Right cardiac atrium (tissue), 5 donors: ENCODE data around the gene NARF. TPM values are rescaled to one million over a fixed set of nuclear protein-coding genes. Genes with fewer than 3 reads are reported as not detected.

Experiments used
- ATAC-seq, 2 donors: fragments of 200-7000 bp; cut with Tn5 transposase; one replicate each; pipeline versions ENCODE4 v1.8.0 to v1.9.1; 2020; ENCODE audit warnings: moderate library complexity in 2 of 2, mild to moderate bottlenecking in 1 of 2
- DNase-seq, 3 donors: peaks; one replicate each; pipeline ENCODE4 v3.0.0-alpha.2; 2020
- H3K27ac ChIP-seq: one replicate; pipeline ENCODE4 v1.5.1; 2013; ENCODE audit warnings: mild to moderate bottlenecking, low read length, control low read depth, moderate library complexity
- H3K27me3 ChIP-seq: one replicate; pipeline ENCODE4 v1.6.1; 2013; ENCODE audit not compliant: control insufficient read depth, insufficient read depth
- H3K4me1 ChIP-seq: one replicate; pipeline ENCODE4 v1.6.1; 2013; ENCODE audit warnings: low read length; ENCODE audit not compliant: control insufficient read depth, insufficient read depth
- H3K4me3 ChIP-seq: one replicate; pipeline ENCODE4 v1.5.1; 2013; ENCODE audit warnings: low read length, control low read depth
- H3K9me3 ChIP-seq: one replicate; pipeline ENCODE4 v1.6.1; 2013; ENCODE audit warnings: low read length; ENCODE audit not compliant: control insufficient read depth
- WGBS: extraction: QIAGEN DNeasy Blood & Tissue Kit; methylation state at CpG from one replicate; pipeline ENCODE4 v1.1.7; 2013; 5-methylcytosine and 5-hydroxymethylcytosine counted together
- intact Hi-C, 4 donors: fragments of 100-400 bp; cut with DNase I; formaldehyde crosslinking; loops; one replicate each; pipeline versions ENCODE4 v1.11.0 to v1.14.0; 2022 to 2023
- polyA plus RNA-seq: library from polyadenylated mRNA; stranded (reverse); fragments of 200-250 nt; gene quantifications from one replicate; pipeline ENCODE4 v1.2.3, GENCODE V29; 2013
- total RNA-seq, 4 donors: library from RNA; stranded (reverse); fragmentation: NEBNext Ultra II Directional; extraction: Animal tissue kit (Norgen Biotek cat#: 25700); gene quantifications; one replicate each; pipeline ENCODE4 v1.2.1, GENCODE V29; 2021
- donor health status: healthy with polysubstance abuse.
- donor health status: DM: no; HTN: yes; CAD: no.
- donor health status: DM: no; HTN: no; CAD: no.
- donor health status: DM: no; HTN: yes; CAD: no; lungs with severe emphysema.
- donor health status: DM: yes; HTN: yes; CAD: no.

The NARF gene
- total and polyA plus RNA-seq, 5 donors = 67.4 to 99.6 (median 79.1) TPM

DNA sequence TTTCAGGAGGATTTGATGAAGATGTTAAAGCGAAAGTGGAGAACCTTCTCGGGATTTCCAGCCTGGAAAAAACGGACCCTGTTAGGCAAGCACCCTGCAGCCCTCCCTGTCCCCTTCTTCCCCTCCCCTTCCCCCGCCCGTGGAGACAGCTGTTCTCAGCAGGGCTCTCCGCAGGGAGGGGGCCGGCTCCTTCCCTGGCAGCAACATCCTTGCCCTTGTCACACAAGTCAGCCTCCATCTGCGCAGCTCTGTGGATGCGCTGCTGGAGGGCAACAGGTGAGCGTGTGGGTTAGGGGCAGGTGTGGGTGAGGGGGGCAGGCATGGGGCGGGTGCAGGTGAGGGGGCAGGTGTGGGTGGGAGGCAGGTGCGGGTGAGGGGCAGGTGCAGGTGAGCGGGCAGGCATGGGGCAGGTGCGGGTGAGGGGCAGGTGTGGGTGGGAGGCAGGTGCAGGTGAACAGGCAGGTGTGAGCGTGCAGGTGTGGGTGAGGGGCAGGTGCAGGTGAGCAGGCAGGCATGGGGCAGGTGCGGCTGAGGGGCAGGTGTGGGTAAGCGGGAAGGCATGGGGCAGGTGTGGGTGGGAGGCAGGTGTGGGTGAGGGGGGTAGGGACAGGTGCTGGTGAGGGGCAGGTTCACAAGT lies 17.4 kb upstream of the NARF start:
- Histone ChIP-seq H3K27ac (no peak overlapping the region), H3K27me3 (no peaks in the 10 kb centered on the region), H3K9me3 (no peaks in the 10 kb centered on the region), H3K4me3 (no peak overlapping the region), H3K4me1 (no peaks in the 10 kb centered on the region)
- DNase-seq (peak; percentile 46 to 80 (median 79)), ATAC-seq (peak in 1 of 2 donors; percentile 3)
- 65% methylated on average over 17 of the region's 17 CpGs for WGBS
- intact Hi-C loops = no loop called here

DNA sequence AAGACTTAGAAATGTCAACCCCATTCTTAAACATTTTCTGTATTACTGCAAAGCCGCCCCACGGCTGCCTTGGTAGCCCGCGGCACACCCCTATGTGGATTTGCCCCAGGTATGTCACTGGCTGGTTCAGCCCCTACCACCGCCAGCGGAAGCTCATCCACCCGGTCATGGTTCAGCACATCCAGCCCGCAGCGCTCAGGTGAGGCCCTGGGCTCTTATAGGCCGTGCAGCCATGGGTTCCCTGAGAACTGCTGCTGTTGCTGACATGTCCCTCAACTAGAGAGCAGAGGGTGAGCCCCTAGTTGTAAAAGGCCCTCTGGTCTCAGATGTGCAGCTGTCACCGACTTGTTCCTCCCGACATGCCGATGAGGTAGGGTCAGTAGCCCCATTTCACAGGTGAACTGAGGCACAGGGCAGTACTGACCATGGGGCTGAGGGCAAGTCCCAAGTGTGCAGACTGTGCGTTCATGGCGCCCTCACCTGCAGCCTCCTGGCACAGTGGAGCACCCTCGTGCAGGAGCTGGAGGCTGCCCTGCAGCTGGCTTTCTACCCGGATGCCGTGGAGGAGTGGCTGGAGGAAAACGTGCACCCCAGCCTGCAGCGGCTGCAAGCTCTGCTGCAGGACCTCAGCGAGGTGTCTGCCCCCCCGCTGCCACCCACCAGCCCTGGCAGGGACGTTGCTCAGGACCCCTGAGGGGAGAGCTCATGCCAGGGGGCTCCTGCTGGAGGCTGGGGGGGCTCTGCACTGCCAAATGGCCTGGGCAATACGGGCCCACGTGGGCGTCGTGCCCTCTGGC lies 16.7 kb upstream of the NARF start:
- H3K4me1 ChIP-seq = no peaks in the 10 kb centered on the region
- intact Hi-C loops = no loop called here
- H3K4me3 ChIP-seq = no peak overlapping the region
- ATAC-seq = no peak
- H3K27ac ChIP-seq = no peak overlapping the region
- DNase-seq = peak in 1 of 3 donors; percentile 43
- no peaks in the 10 kb centered on the region for H3K9me3 ChIP-seq
- WGBS = 86% methylated on average over 27 of the region's 27 CpGs
- H3K27me3 ChIP-seq = no peaks in the 10 kb centered on the region

DNA sequence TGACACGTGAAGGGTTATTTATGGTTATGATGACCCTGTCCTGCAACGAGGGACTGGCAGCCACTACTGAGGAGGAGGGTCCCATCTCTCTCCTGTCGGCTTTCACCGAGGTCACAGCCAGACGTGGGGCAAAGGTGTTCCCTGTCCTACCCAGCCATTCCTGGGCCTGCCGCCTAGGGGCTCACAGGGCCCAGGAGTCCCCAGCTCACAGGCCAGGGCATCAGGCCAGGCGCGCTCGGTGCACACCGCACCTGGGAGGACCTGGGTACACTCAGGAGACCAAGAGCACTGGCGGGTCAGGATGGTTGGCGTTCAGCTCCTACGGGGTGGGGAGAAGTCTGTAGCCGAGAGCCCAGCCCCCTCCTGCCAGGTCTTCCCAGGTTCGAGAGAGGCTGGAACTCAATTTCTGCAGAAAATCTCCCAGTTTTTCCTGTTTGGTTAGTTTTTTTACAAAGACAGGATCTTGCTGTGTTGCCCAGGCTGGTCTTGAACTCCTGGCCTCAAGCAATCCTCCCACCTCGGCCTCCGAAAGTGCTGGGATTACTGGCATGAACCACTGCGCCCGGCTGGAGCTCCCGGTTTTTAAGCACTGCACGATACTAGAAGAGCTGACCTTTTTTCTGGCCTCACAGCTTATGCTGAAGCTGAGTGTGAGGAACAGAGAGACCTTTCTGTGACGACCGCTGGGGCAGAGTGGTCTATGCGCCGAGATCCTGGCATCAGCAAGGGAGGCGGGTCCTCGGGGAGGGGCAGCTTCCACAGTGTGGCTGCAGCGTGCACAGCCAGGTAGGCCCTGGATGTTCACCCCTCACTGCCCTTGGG lies 15.7 kb upstream of the NARF start:
- 86% methylated on average over 28 of the region's 28 CpGs for WGBS
- Histone ChIP-seq H3K9me3 (no peaks in the 10 kb centered on the region), H3K4me3 (no peak overlapping the region), H3K4me1 (no peaks in the 10 kb centered on the region), H3K27me3 (no peaks in the 10 kb centered on the region), H3K27ac (no peak overlapping the region)
- DNase-seq (peak in 1 of 3 donors; percentile 38), ATAC-seq (no peak)
- intact Hi-C loops = no loop called here

DNA sequence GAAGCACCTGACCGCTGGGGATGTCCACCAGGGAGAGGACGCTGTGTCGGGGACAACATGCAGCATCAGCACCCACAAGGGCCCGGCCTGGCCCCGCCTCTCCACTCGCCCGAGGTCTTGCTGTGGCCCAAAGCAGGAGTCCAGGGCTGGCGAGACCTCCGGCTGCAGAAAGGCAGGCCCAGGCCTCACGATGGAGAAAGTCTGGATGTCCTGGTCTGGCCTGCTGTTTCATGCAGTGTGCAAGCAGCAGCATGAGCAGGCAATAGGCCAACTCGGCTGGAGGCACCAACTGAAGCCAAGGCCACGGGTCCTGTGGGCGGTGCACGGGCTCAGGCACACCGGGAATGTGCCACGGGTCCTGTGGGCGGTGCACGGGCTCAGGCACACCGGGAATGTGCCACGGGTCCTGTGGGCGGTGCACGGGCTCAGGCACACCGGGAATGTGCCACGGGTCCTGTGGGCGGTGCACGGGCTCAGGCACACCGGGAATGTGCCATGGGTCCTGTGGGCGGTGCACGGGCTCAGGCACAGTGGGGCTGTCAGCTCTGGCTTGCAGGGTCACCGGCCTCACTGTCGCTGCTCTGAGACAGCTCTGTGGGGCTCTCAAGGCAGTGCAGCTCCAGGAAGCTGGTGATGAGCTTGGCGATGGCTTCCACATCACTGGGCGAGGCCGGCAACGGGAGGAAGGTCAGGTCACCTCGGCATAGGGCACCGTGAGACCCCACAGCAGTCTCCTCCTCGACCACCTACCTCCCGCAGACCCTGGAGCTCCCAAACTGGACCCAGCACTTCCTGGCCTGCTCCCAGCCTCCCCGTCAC lies 14.9 kb upstream of the NARF start:
- ATAC-seq (no peak), DNase-seq (peak in 2 of 3 donors; percentile 27 to 60)
- H3K27me3 ChIP-seq = no peaks in the 10 kb centered on the region
- intact Hi-C loops = no loop called here
- no peaks in the 10 kb centered on the region for H3K9me3 ChIP-seq
- WGBS = 85% methylated on average over 36 of the region's 40 CpGs
- no peaks in the 10 kb centered on the region for H3K4me1 ChIP-seq
- no peak overlapping the region for H3K27ac ChIP-seq
- H3K4me3 ChIP-seq = no peak overlapping the region

DNA sequence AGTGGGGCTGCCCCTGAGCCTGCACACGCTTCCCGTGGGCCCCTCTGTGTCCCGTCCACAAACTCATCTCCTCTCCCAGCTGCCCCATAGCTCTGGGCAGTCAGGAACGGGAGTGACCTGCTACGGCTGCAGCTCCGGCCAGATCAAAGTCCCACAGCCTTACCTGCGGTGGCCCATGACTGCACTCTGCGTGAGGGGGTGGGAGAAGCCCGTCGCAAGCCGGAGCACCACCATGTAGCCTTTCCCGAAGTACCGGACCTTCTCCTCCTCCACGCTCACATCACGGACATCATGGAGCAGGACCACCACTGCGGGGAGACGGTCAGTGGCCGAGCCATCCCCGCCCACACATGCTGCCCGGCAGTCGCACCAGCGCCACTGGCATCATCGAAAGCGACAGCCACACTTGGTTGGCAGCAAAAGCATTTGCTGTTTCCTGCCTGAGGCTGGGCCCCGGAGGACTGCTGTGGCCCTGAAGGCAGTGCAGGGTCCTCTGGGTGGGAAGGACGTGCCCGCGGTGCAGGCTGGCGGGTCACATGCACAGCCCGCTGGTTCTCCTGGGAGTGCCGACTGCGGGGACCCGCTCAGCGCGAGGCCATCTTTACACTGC lies 14.2 kb upstream of the NARF start:
- Histone ChIP-seq H3K27ac (no peak overlapping the region), H3K4me3 (no peak overlapping the region), H3K27me3 (no peaks in the 10 kb centered on the region), H3K4me1 (no peaks in the 10 kb centered on the region), H3K9me3 (no peaks in the 10 kb centered on the region)
- ATAC-seq (no peak), DNase-seq (peak in 1 of 3 donors; percentile 42)
- WGBS = 93% methylated on average over 35 of the region's 35 CpGs
- intact Hi-C loops = no loop called here

DNA sequence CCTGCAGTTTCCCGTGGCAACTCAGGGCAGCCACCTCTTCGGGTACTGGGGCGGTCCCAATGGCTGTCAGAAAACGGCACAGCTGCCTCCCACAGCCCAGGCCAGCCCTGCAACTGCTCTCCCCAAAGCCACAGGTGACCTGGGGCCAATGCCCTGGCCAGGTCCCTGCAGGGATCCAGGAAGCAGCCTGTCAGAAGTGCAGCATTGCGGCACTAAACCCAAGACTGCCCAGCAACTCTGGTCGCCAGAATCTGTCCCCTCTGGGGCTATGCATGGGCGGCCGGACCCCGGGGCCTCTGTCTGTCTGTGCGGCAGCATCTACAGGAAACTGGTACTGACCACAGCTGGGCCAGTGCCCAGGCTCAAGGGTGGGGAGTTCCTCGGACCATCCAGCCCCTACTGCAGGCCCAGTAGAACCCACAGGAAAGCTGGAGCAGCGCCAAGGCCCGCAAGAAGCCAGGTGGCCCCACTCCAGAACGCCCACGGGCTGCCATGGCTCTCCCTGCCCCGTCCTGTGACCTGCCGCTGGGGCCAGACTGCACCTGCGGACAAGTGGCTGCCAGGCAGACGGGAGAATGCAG lies 13.5 kb upstream of the NARF start:
- intact Hi-C loops = no loop called here
- no peaks in the 10 kb centered on the region for H3K9me3 ChIP-seq
- ATAC-seq = no peak
- H3K4me3 ChIP-seq = no peak overlapping the region
- 63% methylated on average over 19 of the region's 19 CpGs for WGBS
- H3K27me3 ChIP-seq = no peaks in the 10 kb centered on the region
- no peaks in the 10 kb centered on the region for H3K4me1 ChIP-seq
- H3K27ac ChIP-seq = no peak overlapping the region
- DNase-seq = peak; percentile 37 to 79 (median 72)

DNA sequence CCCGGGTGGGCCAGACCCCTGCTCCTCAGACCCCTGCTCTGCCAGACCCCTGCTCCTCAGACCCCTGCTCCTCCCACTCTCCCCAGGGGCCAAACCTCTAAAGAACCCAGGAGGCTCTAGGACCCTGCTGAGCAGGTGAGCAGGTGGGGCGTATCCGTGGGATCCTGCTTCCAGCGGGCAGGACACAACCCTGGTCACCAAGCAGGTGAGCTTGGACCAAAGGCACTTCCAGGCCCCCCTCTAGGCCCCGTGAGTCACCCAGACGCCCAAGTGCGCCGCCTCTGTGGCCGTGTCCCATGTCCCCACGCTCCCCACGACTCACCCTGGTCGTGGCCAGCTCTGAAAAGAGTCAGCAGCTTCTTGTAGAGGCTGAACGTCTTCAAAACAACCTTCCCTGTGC lies 13.0 kb upstream of the NARF start:
- Histone ChIP-seq H3K27me3 (no peaks in the 10 kb centered on the region), H3K4me1 (no peaks in the 10 kb centered on the region), H3K4me3 (no peak overlapping the region), H3K27ac (no peak overlapping the region), H3K9me3 (no peaks in the 10 kb centered on the region)
- ATAC-seq = no peak
- intact Hi-C loops = no loop called here
- DNase-seq = peak in 1 of 3 donors; percentile 50
- WGBS = 83% methylated on average over 13 of the region's 13 CpGs

DNA sequence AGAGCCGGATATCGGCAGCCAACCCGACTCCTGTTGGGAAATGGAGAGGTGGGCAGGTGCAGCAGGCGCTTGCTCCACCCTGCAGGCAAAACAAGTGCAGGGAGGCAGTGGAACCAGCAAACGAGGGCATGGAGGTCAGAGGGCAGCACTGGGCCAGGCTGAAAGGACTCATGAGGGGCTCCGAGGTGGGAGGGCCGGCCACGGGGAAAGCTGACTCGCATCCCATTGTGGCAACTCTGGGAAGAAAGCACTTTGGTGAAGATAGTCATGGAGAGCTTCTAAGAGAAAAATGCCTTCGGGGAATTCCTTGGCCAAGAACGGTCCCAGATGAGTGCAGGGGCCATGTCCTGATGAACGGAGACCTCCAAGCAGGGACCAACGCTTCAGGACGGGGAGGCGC lies 12.4 kb upstream of the NARF start:
- Histone ChIP-seq H3K9me3 (no peaks in the 10 kb centered on the region), H3K27ac (no peak overlapping the region), H3K27me3 (no peaks in the 10 kb centered on the region), H3K4me3 (no peak overlapping the region), H3K4me1 (no peaks in the 10 kb centered on the region)
- WGBS = 86% methylated on average over 15 of the region's 15 CpGs
- intact Hi-C loops = no loop called here
- peak in 1 of 3 donors; percentile 52 for DNase-seq
- no peak for ATAC-seq

DNA sequence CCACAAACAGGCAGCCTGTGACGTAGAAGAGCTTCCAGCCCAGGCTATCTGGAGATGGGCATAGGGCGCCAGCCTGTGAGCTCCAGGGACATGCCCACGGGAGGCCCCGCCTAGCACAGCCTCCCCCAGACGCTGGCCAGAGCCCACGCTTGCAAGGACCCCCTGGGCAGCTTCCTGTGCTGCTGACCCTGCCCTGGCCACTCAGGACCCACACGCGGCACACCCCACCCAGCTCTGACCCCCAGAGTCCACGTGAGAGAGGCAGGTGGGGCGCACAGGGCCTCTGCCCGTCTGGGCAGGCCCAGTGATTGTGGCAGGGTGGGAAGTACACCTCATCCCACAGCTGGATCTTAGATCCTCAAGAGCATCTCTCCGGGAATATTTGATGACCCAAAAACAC lies 11.9 kb upstream of the NARF start:
- no peaks in the 10 kb centered on the region for H3K9me3 ChIP-seq
- H3K27ac ChIP-seq = no peak overlapping the region
- H3K4me3 ChIP-seq = no peak overlapping the region
- DNase-seq (peak in 1 of 3 donors; percentile 37), ATAC-seq (no peak)
- no peaks in the 10 kb centered on the region for H3K27me3 ChIP-seq
- intact Hi-C loops = no loop called here
- peaks cover 2% of the 10 kb centered on the region for H3K4me1 ChIP-seq
- 88% methylated on average over 12 of the region's 12 CpGs for WGBS

DNA sequence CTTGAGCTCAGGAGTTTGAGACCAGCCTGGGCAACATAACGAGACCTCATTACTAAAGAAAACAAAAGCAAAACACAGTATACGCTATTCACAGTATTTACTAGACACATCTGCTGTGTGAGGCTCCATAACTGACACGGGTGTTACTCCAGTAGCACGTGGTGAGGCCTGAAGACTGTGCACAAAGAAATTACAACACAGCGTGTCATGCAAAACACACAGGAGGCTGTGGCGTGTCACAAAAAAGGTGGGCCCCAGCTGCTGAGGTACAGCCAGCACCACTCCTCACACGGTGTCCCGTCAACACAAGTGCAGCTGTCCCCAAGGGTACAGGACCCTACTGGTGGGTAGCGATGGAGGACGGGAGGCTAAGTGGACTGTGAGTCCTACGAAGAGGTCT lies 10.7 kb upstream of the NARF start:
- DNase-seq = no peak
- WGBS = 94% methylated on average over 11 of the region's 11 CpGs
- intact Hi-C loops = no loop called here
- H3K27ac ChIP-seq = no peak overlapping the region
- peaks cover 2% of the 10 kb centered on the region for H3K4me1 ChIP-seq
- no peak overlapping the region for H3K4me3 ChIP-seq
- ATAC-seq = no peak
- no peaks in the 10 kb centered on the region for H3K27me3 ChIP-seq
- no peaks in the 10 kb centered on the region for H3K9me3 ChIP-seq
